HG03097 (cell line): ENCODE results near the gene PPIB.

Experiments used
- ATAC-seq: cut with Tn5 transposase; IDR thresholded peaks from one replicate; pipeline ENCODE4 v1.9.1; 2021; ENCODE audit not compliant: unreplicated experiment, low FRiP score

PPIB gene

GRCh38 chr15:64158363-64159134 is 4.3 kb downstream of the PPIB start:
- ATAC-seq, result no peak

- no peak for ATAC-seq
These were observed 5.2 kb downstream of the PPIB start for GRCh38 chr15:64157599-64158125.

GRCh38 chr15:64156652-64157331 is 6.0 kb downstream of the PPIB start:
- ATAC-seq, result no peak

- no peak for ATAC-seq
These were observed 6.8 kb downstream of the PPIB start for GRCh38 chr15:64155802-64156651.

GRCh38 chr15:64153480-64154367 is 9.1 kb downstream of the PPIB start:
- peak; percentile 50 for ATAC-seq

GRCh38 chr15:64152507-64153387 is 10.1 kb downstream of the PPIB start:
- ATAC-seq, result peak; percentile 2

- peak; percentile 6 for ATAC-seq
These were observed 10.9 kb downstream of the PPIB start, which contains the start of gene SNX22 for GRCh38 chr15:64151727-64152506. SNX22 (plus strand) TSS chr15:64151731; CDS start chr15:64151776, 45 bp downstream.

- no peak for ATAC-seq
These were observed 12.8 kb downstream of the PPIB start for GRCh38 chr15:64149893-64150578.

GRCh38 chr15:64149424-64149823 is 13.4 kb downstream of the PPIB start:
- ATAC-seq, result no peak

GRCh38 chr15:64148581-64148980 is 14.2 kb downstream of the PPIB start:
- no peak for ATAC-seq

- no peak for ATAC-seq
These were observed 14.7 kb downstream of the PPIB start for GRCh38 chr15:64148168-64148567.

- no peak for ATAC-seq
These were observed 15.7 kb downstream of the PPIB start for GRCh38 chr15:64146885-64147681.

GRCh38 chr15:64146520-64146884 is 16.3 kb downstream of the PPIB start:
- no peak for ATAC-seq

GRCh38 chr15:64146041-64146440 is 16.8 kb downstream of the PPIB start:
- no peak for ATAC-seq

- ATAC-seq, result peak; percentile 50
These were observed 18.1 kb downstream of the PPIB start for GRCh38 chr15:64144565-64145281.

GRCh38 chr15:64144192-64144564 is 18.6 kb downstream of the PPIB start:
- peak; percentile 18 for ATAC-seq
